Gastroesophageal sphincter (tissue), 3 donors: Measurements from ENCODE around the gene ZNF708.

Experiments used
- POLR2AphosphoS5 ChIP-seq: sonication (generic); formaldehyde crosslinking; IDR thresholded peaks from one replicate; pipeline ENCODE4 v1.6.1; 2017; ENCODE audit warnings: antibody characterized with exemption
- TF ChIP-seq, protein P1 (sequence below), 4 experiments: fragments of 200-600 bp in 2 of 4; fragments of 450-650 bp in 2 of 4; sonication (generic) in 1 of 4; IDR thresholded peaks; one replicate each; pipeline ENCODE4 v1.5.1; 2017 to 2019; ENCODE audit warnings: antibody characterized with exemption in 4 of 4, mild to moderate bottlenecking in 2 of 4, moderate library complexity in 2 of 4

DNA sequence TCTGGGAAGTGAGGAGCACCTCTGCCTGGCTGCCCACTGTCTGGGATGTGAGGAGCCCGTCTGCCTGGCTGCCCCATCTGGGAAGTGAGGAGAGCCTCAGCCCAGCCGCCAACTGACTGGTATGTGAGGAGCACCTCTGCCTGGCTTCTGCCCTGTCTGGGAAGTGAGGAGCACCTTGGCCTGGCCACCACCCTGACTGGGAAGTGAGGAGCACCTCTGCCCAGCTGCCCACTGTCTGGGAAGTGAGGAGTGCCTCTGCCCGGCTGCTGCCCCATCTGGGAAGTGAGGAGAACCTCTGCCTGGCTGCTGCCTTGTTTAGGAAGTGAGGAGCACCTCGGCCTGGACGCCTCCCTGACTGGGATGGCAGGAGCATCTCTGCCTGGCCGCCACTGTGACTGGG is 64.8 kb downstream of the ZNF708 start:
- TF ChIP-seq, protein P1, sequence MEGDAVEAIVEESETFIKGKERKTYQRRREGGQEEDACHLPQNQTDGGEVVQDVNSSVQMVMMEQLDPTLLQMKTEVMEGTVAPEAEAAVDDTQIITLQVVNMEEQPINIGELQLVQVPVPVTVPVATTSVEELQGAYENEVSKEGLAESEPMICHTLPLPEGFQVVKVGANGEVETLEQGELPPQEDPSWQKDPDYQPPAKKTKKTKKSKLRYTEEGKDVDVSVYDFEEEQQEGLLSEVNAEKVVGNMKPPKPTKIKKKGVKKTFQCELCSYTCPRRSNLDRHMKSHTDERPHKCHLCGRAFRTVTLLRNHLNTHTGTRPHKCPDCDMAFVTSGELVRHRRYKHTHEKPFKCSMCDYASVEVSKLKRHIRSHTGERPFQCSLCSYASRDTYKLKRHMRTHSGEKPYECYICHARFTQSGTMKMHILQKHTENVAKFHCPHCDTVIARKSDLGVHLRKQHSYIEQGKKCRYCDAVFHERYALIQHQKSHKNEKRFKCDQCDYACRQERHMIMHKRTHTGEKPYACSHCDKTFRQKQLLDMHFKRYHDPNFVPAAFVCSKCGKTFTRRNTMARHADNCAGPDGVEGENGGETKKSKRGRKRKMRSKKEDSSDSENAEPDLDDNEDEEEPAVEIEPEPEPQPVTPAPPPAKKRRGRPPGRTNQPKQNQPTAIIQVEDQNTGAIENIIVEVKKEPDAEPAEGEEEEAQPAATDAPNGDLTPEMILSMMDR (IDR thresholded peaks at IDR 0.05): no peak
- TF ChIP-seq POLR2AphosphoS5: no peak
